GM18861 (cell line): ENCODE results near the gene TAP1.

Experiments
- ATAC-seq: cut with Tn5 transposase; IDR thresholded peaks from one replicate; pipeline ENCODE4 v1.9.1; 2021; ENCODE audit not compliant: unreplicated experiment

Gene TAP1

GRCh38 chr6:32842021-32842650 is 11.4 kb downstream of the TAP1 start:
- ATAC-seq, result no peak

DNA sequence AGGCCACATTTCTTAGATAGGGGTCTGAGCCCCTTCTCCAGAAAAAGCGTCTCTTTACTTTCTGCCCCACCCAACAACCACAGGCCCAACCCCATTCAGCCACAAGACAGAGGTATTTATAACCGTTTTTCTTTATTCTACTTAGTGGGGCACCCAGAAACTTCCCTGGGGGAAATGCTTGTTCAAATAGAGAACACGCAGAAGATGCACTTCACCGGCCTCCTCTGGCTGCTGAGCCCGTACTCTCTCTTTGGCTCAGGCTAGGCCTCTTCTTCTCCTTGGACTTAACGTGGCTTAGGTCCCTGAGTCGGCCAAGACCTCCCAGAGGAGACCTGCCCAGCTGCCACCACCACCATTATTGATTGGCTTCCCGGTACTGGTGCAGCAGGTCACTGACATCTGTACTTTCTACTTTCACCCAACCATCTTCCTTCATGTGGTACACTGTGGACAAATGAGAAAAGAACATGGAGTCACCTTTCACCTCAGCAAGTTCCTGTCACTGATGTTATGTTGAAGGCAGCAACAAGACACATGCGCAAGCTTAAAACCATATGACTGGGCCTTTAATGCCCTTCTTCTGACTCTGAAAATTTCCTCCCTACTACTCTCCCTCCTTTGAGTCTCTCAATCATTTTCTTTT is 12.8 kb downstream of the TAP1 start:
- no peak for ATAC-seq

DNA sequence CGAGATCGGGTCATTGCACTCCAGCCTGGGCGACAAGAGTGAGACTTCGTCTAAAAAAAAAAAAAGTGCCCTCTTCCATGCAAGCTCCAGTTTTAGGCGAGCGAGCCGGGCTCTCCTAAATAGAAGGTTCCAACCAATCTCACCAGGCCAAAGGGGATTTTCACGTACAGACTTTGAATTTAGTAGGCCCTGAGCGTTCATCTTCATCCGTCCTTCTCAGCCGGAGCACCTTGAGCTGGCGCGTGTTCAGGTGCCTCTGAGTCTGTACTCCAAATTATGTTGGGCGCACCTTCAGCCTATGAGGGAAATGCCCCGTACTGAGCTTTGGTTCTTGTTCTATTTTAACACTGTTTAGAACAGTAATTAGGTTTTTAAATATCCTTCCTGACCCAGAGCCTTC is 14.1 kb downstream of the TAP1 start:
- no peak for ATAC-seq

DNA sequence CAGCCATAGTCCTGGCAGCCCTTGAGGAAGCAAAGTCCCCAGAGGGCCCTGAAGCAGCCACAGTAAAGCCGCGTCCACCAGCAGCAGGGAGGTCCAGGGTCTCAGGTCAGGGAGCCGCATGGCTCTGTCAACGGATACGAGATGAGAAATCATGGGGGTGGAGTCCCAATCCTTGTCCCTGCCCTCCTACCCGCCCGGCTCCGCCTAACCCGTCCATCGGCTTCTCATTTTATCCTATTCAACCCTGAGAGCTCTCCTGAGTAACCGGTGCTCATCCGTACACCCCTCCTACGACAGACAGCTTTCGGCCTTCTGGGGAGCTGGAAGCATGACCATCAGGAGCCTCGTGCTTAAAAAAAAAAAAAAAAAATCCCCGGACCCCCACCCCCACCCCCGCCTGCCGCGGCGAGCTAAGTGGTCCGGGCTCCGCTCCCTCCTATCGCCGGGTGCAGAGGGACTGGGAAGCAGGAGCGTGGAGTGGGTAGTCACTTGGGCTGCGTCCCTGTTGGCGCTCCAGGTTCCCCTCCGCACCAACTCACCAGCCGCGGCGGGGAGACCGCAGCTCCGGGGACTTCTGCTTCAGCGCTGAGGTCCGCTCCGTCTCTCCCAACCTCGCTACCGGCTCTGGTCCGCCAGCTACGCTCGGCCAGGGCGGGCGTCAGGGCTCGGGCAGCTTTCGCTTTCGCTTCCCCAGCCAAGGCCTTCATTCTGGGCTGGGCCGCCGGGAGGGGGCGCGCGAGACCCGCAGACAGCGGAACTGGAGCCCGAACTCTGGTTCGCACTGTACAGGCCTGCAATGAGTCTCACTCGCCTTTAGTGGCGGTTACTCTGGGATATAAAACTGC is 15.2 kb downstream of the TAP1 start, which contains the start of gene TAP2:
TAP2 (minus strand) TSS at position 626 of the 845 bp plus-strand sequence; CDS start at position 120, 506 bp downstream.
- ATAC-seq, result peak; percentile 62

- ATAC-seq, result no peak
Observed at GRCh38 chr6:32837651-32838113, 15.8 kb downstream of the TAP1 start.

- ATAC-seq, result no peak
Observed at GRCh38 chr6:32836873-32837272, 16.6 kb downstream of the TAP1 start.

DNA sequence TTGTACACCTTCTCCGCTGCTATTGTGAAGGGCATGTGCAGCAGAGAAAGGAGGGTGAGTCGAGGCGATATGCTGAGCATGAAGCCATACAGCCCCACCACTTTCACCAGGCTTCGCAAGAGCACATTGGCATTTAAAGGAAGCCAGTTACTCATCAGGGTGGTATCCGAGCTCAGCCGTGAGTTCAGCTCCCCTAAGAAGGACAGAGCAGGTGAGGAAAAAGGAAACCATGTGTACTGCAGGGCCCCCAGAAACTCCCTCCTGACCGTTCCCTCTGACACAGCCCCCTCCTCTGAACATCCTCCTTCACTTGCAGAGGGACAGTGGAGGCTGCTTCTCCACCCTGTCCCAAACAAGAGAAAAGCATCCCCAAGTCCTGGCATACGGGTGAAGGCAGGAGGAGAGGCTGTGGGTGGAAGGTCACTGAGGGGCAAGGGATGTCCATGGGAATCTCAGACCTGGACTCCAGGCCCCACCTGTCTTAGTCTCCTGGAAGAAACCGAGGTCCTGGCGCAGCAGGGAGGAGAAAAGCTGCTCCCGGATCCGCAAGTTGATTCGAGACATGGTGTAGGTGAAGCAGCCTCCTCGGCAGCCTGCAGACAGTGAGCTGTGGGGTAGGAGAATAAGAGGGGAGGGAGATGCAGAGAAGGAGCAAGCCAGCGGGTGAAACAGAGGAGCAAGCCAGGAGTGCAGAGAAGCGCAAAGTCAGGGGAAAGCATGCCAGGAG is 18.2 kb downstream of the TAP1 start:
- no peak for ATAC-seq

- ATAC-seq, result no peak
Observed at GRCh38 chr6:32833664-32834063, 19.8 kb downstream of the TAP1 start.

- ATAC-seq, result no peak
Observed at GRCh38 chr6:32832535-32832934, 21.0 kb downstream of the TAP1 start.

GRCh38 chr6:32830936-32831335 is 22.6 kb downstream of the TAP1 start:
- ATAC-seq, result no peak

DNA sequence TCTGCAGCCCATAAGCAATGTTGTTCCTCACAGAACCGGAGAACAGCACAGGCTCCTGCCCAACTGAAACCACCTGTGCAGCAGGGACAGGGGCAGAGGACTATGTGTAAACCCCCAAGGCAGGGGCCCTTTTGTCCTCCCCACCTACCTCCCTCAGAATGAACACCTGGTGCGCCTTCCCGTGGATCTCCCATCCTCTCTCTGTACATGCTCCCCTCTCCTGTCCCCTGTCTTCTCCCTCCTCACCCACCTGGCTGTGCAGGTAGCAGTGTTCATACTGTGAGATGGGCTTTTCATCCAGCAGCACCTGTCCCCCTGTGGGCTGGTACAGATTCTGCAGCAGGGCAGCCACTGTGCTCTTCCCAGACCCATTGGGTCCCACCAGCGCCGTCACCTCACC is 23.5 kb downstream of the TAP1 start:
- ATAC-seq, result no peak

DNA sequence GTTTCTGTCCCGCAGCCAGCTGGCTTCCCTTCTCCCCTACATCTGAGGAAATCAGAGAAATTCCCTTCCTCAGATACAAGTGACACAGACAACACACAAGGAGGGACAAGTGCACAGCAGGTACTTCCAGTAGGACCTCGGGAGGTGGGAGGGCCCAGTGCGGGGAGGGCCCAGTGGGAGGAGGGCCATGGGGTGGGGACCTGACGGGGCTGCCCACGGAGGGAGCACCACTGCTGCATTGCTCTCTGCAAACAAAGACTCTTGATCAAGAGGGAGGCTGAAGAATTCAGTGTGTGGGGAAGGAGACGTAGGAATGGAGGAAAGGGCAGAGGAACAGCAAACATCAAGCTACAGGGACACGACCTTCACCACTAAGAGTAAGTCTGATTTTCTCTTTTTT is 24.0 kb downstream of the TAP1 start:
- no peak for ATAC-seq

- no peak for ATAC-seq
Observed at GRCh38 chr6:32827025-32827424, 26.5 kb downstream of the TAP1 start.

- no peak for ATAC-seq
Observed at GRCh38 chr6:32825966-32826365, 27.5 kb downstream of the TAP1 start.

DNA sequence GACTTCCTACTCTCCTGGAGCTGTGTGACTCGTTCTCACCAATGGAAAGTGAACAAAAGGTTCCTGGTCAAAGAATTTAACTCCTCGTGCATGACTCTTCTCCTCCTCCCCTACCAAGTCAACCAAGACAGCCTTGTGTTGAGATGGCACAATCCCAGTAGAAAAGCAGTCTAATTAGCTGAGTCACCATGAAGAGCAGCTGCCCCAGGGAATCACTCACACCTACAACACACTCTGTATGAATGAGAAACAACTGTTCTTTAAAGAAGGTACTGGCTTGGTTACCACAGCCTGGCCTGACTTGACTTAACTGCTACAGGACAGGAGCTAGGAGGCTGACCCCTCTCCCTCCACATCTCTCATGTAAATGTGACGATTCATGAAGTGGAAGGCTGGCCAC is 33.8 kb downstream of the TAP1 start:
- no peak for ATAC-seq

DNA sequence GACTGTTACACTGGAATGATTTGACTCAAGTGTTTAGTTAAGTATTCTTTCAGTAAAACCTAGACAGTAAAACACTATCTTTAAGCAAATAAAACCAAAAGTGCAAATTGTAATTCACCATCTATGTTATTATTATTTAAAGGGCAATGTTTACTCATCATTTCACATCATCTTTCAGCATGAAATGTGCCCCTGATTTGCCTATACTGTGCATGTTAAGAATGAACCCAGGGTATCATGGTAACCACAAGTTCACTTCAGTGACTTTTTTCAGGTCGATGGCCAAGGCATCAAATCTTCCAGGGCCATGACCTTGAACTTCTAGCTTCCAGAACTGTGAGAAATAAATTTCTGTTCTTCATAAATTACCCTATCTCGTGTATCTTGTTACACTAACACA is 34.6 kb downstream of the TAP1 start:
- ATAC-seq, result no peak

- peak; percentile 53 for ATAC-seq
Observed at GRCh38 chr6:32816746-32817204, 36.7 kb downstream of the TAP1 start, which contains the start of gene HLA-DOB. Gene HLA-DOB, minus strand, starts transcription at chr6:32817002. Its CDS starts 51 bp downstream, at chr6:32816951.

DNA sequence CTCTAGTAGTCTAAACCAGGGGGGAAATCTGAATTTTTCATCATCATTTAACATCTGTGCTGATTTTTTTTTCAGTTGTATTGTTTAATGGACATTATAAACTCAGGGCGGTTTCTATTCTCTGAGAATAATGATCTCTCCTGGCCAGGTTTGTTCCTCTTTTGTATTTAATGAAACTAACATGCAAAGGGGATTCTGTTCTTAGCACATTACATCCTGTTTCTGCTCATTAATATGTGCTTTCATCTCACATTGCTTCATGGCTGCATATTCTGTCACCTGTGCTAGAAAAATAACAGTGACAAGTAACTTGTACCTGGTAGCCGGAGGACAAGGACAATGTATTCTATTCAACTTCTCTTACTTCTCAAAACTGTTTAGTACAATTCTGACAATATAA is 37.5 kb downstream of the TAP1 start:
- ATAC-seq, result peak; percentile 39

DNA sequence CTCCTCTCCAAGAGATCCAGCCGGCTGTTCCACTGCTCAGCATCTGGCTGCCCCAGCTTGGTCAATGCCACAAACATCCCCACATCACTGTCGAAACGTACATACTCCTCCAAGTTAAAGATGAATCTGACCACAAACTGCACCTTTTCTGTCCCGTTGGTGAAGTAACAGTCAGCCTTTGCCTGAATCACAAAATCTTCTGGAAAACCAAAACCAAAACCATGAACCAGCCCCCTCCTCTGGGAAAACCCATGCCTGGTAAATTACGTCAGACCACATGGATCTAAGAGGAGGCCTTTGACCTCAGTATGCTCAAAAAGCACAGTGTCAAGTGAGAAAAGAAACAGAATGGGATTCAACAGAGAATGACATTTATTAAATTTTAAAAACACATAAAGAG is 38.4 kb downstream of the TAP1 start:
- no peak for ATAC-seq

DNA sequence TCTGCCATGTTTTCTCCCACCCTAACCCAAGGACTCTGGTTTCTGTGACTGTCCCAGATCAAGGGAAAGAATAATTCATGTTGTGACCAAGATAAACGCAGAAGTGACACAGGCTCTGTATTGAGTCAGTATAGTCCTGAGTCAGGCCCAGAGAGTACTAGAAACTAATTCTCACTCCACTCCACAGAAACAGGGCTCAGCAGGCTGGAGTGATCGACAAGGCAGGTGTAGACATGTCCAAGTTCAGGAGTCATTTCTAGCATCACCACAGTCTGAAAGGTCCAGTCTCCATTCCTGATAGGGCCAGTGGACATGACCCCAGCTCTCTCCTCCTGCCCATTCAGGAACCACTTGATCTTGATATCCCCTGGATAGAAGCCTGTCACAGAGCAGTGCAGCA is 39.4 kb downstream of the TAP1 start:
- ATAC-seq, result no peak

DNA sequence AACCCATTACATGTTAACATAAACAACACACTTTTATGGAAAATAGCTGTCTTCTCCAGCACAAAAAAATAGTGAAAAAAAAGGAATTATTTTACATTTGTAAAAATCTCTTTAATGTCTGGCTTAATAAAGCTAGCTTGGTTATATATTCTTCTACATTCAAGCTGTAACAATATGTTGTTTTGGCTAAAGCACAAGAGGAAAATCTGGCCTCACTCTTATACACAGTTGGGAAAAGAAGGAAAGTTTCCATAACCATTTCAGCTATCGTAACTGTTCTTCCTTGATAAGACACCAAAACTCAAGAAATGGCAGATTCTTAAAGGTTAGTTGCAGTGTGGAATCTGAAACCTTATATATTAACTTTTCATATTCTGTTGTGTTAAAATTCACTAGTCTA is 44.3 kb downstream of the TAP1 start:
- ATAC-seq, result no peak
